Measurements from ENCODE around the gene TCN1. TPM values are rescaled to one million over a fixed set of nuclear protein-coding genes. Genes with fewer than 3 reads are reported as not detected.
"Not testable (repeated sequence)": the region's sequence is repeated elsewhere in the genome, so short reads cannot be mapped to it uniquely, and the experiment has no call there.

TCN1 gene
- total RNA-seq, 4 donors from 2014 or later = not detected

DNA sequence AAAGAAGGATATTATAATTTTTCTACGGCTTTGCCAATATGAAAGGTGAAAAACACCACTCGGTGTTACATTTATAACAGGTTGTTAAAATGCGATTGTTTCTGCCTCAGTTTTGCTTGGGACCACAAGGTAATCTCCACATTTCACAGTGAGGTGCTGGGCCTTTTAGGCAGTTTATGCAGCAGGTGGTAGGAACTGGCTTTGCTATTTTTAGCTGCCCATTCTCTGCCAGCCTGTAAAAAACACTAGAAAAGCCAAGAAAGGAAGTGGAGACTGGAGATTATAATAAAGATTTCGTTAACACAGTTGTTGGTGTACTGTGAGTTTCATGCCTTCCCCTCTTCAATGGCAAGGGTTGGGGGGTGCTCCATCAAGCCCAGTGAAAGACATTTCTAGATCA lies 47.7 kb downstream of the TCN1 start:
- DNase-seq (ENCODE audit: low spot score) = no peak
- ATAC-seq (ENCODE audit: low FRiP score) = no peak
- TF ChIP-seq, protein P1, sequence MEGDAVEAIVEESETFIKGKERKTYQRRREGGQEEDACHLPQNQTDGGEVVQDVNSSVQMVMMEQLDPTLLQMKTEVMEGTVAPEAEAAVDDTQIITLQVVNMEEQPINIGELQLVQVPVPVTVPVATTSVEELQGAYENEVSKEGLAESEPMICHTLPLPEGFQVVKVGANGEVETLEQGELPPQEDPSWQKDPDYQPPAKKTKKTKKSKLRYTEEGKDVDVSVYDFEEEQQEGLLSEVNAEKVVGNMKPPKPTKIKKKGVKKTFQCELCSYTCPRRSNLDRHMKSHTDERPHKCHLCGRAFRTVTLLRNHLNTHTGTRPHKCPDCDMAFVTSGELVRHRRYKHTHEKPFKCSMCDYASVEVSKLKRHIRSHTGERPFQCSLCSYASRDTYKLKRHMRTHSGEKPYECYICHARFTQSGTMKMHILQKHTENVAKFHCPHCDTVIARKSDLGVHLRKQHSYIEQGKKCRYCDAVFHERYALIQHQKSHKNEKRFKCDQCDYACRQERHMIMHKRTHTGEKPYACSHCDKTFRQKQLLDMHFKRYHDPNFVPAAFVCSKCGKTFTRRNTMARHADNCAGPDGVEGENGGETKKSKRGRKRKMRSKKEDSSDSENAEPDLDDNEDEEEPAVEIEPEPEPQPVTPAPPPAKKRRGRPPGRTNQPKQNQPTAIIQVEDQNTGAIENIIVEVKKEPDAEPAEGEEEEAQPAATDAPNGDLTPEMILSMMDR (IDR thresholded peaks at IDR 0.05) = no peak

DNA sequence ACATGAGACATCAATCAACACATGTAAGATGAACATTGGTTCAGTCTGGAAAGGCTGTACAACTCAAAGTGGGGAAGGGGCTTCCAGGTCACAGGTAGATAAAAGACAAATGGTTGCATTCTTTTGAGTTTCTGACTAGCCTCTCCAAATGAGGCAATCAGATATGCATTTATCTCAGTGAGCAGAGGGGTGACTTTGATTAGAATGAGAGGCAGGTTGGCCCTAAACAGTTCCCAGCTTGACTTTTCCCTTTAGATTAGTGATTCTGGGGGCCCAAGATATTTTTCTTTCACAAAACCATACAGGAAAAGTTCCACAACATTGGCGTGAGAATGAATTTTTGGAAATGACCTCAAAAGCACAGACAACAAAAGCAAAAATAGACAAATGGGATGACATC lies 49.9 kb downstream of the TCN1 start:
- DNase-seq (ENCODE audit: low spot score); ATAC-seq (ENCODE audit: low FRiP score): not testable (repeated sequence)

DNA sequence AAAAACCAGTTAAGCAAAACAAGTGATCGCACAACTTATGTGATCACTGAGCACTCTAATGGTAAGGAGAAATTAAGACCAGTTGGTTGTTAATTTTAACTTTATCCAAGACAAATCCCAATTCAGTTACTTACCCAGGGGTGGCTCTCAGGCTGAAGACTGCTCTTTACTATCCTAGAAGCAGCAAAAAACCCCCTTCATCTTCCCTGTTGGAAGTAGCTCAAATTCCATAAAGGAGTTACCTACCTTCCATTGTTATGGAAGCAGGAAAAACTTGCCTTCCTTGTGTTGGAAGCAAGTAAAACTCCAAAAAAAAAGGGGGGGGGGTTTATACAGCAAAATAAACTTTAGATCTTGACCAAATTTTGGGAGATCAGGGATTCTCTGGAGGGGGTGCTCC lies 50.5 kb downstream of the TCN1 start:
- no peak for DNase-seq (ENCODE audit: low spot score)
- no peak for ATAC-seq (ENCODE audit: low FRiP score)
- TF ChIP-seq, protein P1 (IDR thresholded peaks at IDR 0.05) = no peak

DNA sequence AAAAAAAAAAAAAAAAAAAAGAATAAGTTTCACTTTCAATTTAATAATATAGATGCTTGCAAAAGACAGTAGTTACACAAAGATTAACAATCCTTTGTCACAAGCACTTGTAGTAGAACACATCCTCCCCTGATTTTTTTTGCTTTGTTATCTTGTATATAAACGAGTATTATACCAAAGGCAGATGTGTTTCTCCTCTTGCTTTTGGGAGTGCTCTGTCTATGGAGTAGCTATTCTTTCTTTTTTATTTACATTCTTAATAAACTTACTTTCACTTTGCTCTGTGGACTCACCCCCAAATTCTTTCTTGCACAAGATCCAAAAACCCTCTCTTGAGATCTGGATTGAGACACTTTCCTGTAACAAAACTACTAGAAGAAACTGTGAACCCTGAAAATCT lies 52.3 kb downstream of the TCN1 start:
- TF ChIP-seq, protein P1 (IDR thresholded peaks at IDR 0.05) = no peak
- DNase-seq (ENCODE audit: low spot score) = no peak
- no peak for ATAC-seq (ENCODE audit: low FRiP score)

DNA sequence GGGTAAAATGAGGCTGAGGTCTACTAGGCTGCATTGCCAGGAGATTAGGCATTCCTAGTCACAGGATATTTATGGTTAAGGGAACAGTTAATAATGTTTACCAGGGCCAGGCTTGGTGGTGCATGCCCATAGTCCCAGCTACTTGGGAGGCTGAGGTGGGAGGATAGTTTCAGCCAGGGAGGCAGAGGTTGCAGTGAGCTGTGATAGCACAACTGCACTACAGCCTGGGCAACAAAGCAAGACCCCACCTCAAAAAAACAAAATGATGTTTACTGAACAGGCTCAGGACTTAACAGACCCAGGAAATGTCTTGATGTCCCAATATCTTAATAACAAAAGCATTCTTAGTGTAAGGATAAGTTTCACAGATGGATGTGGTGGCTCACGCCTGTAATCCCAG lies 52.9 kb downstream of the TCN1 start:
- no peak for DNase-seq (ENCODE audit: low spot score)
- TF ChIP-seq, protein P1 (IDR thresholded peaks at IDR 0.05) = no peak
- ATAC-seq (ENCODE audit: low FRiP score) = no peak

DNA sequence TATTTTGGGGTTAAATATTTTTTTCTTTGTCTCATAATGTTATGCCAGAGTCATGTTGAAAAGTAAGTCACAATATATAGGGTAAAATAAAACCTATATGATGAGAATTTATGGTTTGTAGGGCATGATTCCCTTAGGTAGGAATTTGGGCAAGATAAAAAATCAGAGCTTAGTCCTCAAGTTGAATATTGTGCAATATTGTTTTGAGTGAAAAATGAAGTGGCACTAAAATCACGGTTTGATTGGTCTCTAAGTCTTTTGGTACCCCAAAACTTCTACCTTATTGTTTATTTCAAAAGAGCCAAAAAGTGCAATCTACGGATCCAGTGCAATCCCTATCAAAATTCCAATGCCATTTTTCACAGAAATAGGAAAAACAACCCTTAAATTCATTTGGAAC lies 54.1 kb downstream of the TCN1 start:
- no peak for ATAC-seq (ENCODE audit: low FRiP score)
- TF ChIP-seq, protein P1 (IDR thresholded peaks at IDR 0.05) = no peak
- no peak for DNase-seq (ENCODE audit: low spot score)

DNA sequence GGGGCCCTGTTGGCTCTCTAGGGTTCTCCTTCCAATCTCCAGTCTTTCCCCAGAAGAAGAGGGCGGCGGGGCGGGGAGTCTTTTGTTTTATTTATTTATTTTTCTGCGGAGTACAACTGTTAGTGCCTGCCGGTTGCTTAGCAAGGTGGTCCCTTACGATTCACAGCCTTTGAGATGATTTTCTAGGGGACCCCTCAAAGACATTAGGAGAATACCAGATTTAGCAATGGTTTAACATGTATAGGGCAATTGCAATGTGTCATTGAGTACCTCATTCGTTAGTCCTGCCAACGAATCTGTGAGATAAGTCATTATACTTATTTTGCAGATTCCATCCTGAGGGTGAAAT lies 55.4 kb downstream of the TCN1 start:
- TF ChIP-seq, protein P1 (IDR thresholded peaks at IDR 0.05) = no peak
- DNase-seq (ENCODE audit: low spot score) (no peak), ATAC-seq (ENCODE audit: low FRiP score) (no peak)

Data from omental fat pad (tissue), 4 donors.